ENCODE data around the gene MACC1.

The MACC1 gene

GRCh38 chr7:20217193-20217948 lies at the start of gene MACC1:
Gene MACC1, minus strand, starts transcription at chr7:20217384. Its CDS starts 55,522 bp downstream, at chr7:20161862.
- Histone ChIP-seq H3K36me3 (ENCODE audit: insufficient read depth, low read length) (no peaks in the 10 kb centered on the region), H3K4me1 (ENCODE audit: insufficient read depth, low read length) (peaks cover 29% of the 10 kb centered on the region), H3K9me3 (ENCODE audit: control insufficient read depth, insufficient read depth, low read length) (no peaks in the 10 kb centered on the region), H3K9ac (ENCODE audit: low read depth, low read length) (peak within 1 kb of the TSS; percentile 36)

- no peak overlapping the region for H3K9ac ChIP-seq (ENCODE audit: low read depth, low read length)
- H3K36me3 ChIP-seq (ENCODE audit: insufficient read depth, low read length) = no peaks in the 10 kb centered on the region
- peaks cover 19% of the 10 kb centered on the region; the same call in 1 of the 2 replicates for H3K4me1 ChIP-seq (ENCODE audit: insufficient read depth, low read length)
- no peaks in the 10 kb centered on the region for H3K9me3 ChIP-seq (ENCODE audit: control insufficient read depth, insufficient read depth, low read length)
Observed at GRCh38 chr7:20264623-20265022, 47.4 kb upstream of the MACC1 start.

- Histone ChIP-seq H3K36me3 (ENCODE audit: insufficient read depth, low read length) (no peaks in the 10 kb centered on the region), H3K9ac (ENCODE audit: low read depth, low read length) (no peak overlapping the region), H3K9me3 (ENCODE audit: control insufficient read depth, insufficient read depth, low read length) (no peaks in the 10 kb centered on the region), H3K4me1 (ENCODE audit: insufficient read depth, low read length) (0 out of 2 replicates have a peak, but pooled peaks cover 5% of the 10 kb centered on the region)
Observed at GRCh38 chr7:20260223-20260622, 43.0 kb upstream of the MACC1 start.

- Histone ChIP-seq H3K36me3 (ENCODE audit: insufficient read depth, low read length) (no peaks in the 10 kb centered on the region), H3K9ac (ENCODE audit: low read depth, low read length) (no peak overlapping the region), H3K9me3 (ENCODE audit: control insufficient read depth, insufficient read depth, low read length) (no peaks in the 10 kb centered on the region), H3K4me1 (ENCODE audit: insufficient read depth, low read length) (no peaks in the 10 kb centered on the region)
Observed at GRCh38 chr7:20257212-20257611, 40.0 kb upstream of the MACC1 start.

- Histone ChIP-seq H3K9me3 (ENCODE audit: control insufficient read depth, insufficient read depth, low read length) (no peaks in the 10 kb centered on the region), H3K36me3 (ENCODE audit: insufficient read depth, low read length) (no peaks in the 10 kb centered on the region), H3K4me1 (ENCODE audit: insufficient read depth, low read length) (0 out of 2 replicates have a peak, but pooled peaks cover 3% of the 10 kb centered on the region), H3K9ac (ENCODE audit: low read depth, low read length) (no peak overlapping the region)
Observed at GRCh38 chr7:20249920-20250319, 32.7 kb upstream of the MACC1 start.

- no peaks in the 10 kb centered on the region for H3K9me3 ChIP-seq (ENCODE audit: control insufficient read depth, insufficient read depth, low read length)
- no peak overlapping the region for H3K9ac ChIP-seq (ENCODE audit: low read depth, low read length)
- H3K4me1 ChIP-seq (ENCODE audit: insufficient read depth, low read length) = 0 out of 2 replicates have a peak, but pooled peaks cover 3% of the 10 kb centered on the region
- no peaks in the 10 kb centered on the region for H3K36me3 ChIP-seq (ENCODE audit: insufficient read depth, low read length)
Observed at GRCh38 chr7:20249376-20249775, 32.2 kb upstream of the MACC1 start.

- Histone ChIP-seq H3K9ac (ENCODE audit: low read depth, low read length) (no peak overlapping the region), H3K36me3 (ENCODE audit: insufficient read depth, low read length) (no peaks in the 10 kb centered on the region), H3K9me3 (ENCODE audit: control insufficient read depth, insufficient read depth, low read length) (no peaks in the 10 kb centered on the region), H3K4me1 (ENCODE audit: insufficient read depth, low read length) (peaks cover 5% of the 10 kb centered on the region)
Observed at GRCh38 chr7:20246236-20246635, 29.1 kb upstream of the MACC1 start.

- Histone ChIP-seq H3K4me1 (ENCODE audit: insufficient read depth, low read length) (peaks cover 14% of the 10 kb centered on the region), H3K9ac (ENCODE audit: low read depth, low read length) (no peak overlapping the region), H3K9me3 (ENCODE audit: control insufficient read depth, insufficient read depth, low read length) (no peaks in the 10 kb centered on the region), H3K36me3 (ENCODE audit: insufficient read depth, low read length) (no peaks in the 10 kb centered on the region)
Observed at GRCh38 chr7:20244334-20245120, 27.3 kb upstream of the MACC1 start.

- H3K9me3 ChIP-seq (ENCODE audit: control insufficient read depth, insufficient read depth, low read length) = no peaks in the 10 kb centered on the region
- H3K4me1 ChIP-seq (ENCODE audit: insufficient read depth, low read length) = peaks cover 14% of the 10 kb centered on the region
- H3K9ac ChIP-seq (ENCODE audit: low read depth, low read length) = no peak overlapping the region
- no peaks in the 10 kb centered on the region for H3K36me3 ChIP-seq (ENCODE audit: insufficient read depth, low read length)
Observed at GRCh38 chr7:20241911-20242261, 24.7 kb upstream of the MACC1 start.

GRCh38 chr7:20241194-20241910 lies 24.2 kb upstream of the MACC1 start:
- H3K9ac ChIP-seq (ENCODE audit: low read depth, low read length) = no peak overlapping the region
- no peaks in the 10 kb centered on the region for H3K9me3 ChIP-seq (ENCODE audit: control insufficient read depth, insufficient read depth, low read length)
- H3K4me1 ChIP-seq (ENCODE audit: insufficient read depth, low read length) = peaks cover 12% of the 10 kb centered on the region
- H3K36me3 ChIP-seq (ENCODE audit: insufficient read depth, low read length) = no peaks in the 10 kb centered on the region

- no peaks in the 10 kb centered on the region for H3K36me3 ChIP-seq (ENCODE audit: insufficient read depth, low read length)
- peaks cover 12% of the 10 kb centered on the region for H3K4me1 ChIP-seq (ENCODE audit: insufficient read depth, low read length)
- H3K9ac ChIP-seq (ENCODE audit: low read depth, low read length) = no peak overlapping the region
- H3K9me3 ChIP-seq (ENCODE audit: control insufficient read depth, insufficient read depth, low read length) = no peaks in the 10 kb centered on the region
Observed at GRCh38 chr7:20240080-20240926, 23.1 kb upstream of the MACC1 start.

GRCh38 chr7:20238754-20239324 lies 21.7 kb upstream of the MACC1 start:
- H3K4me1 ChIP-seq (ENCODE audit: insufficient read depth, low read length) = peaks cover 12% of the 10 kb centered on the region
- no peaks in the 10 kb centered on the region for H3K9me3 ChIP-seq (ENCODE audit: control insufficient read depth, insufficient read depth, low read length)
- no peak overlapping the region for H3K9ac ChIP-seq (ENCODE audit: low read depth, low read length)
- no peaks in the 10 kb centered on the region for H3K36me3 ChIP-seq (ENCODE audit: insufficient read depth, low read length)

GRCh38 chr7:20238194-20238753 lies 21.1 kb upstream of the MACC1 start:
- H3K9ac ChIP-seq (ENCODE audit: low read depth, low read length) = no peak overlapping the region
- H3K4me1 ChIP-seq (ENCODE audit: insufficient read depth, low read length) = peaks cover 12% of the 10 kb centered on the region
- no peaks in the 10 kb centered on the region for H3K36me3 ChIP-seq (ENCODE audit: insufficient read depth, low read length)
- H3K9me3 ChIP-seq (ENCODE audit: control insufficient read depth, insufficient read depth, low read length) = no peaks in the 10 kb centered on the region

Data from ES-I3 (cell line).